ENCODE measurements around the gene CLN5. TPM values are rescaled to one million over a fixed set of nuclear protein-coding genes. Genes with fewer than 3 reads are reported as not detected.
"Not testable (repeated sequence)": the region's sequence is repeated elsewhere in the genome, so short reads cannot be mapped to it uniquely, and the experiment has no call there.

The CLN5 gene
- 10 to 100 TPM; 14.0 to 16.4 TPM for total RNA-seq

DNA sequence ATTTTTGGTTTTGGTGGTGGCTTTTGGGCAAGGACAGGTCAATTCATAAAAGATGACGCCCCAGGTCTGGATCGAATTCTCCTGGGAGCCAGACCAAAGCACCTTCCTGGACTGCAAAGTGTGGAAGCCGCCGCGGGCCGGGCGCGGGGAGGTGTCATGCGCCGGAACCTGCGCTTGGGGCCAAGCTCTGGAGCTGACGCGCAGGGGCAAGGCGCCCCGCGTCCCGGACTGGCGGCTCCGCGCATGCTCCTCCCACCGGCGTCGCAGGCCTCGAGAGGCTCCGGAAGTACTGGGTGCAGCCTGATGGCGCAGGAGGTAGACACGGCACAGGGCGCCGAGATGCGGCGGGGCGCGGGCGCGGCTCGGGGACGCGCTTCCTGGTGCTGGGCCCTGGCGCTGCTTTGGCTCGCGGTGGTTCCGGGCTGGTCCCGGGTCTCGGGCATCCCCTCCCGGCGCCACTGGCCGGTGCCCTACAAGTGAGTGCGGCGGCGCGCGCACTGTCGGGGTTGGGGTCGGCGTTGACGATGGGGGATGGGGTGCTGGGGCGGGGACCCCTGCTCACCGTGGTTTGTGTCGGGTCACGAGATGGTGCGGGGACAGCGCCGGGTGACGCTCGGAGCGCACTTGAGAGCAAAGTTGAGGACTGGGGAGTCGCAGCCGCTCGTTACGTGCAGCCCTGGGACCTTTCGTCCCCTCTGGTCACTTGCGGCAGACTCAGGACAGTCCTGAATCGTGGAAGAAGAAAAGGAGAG lies at the start of gene CLN5:
CLN5 (plus strand) TSS at position 286 of the 752 bp plus-strand sequence; CDS start at position 304, 18 bp downstream.
- Mint-ChIP-seq H3K36me3 (ENCODE audit: insufficient read depth in 2 of 2) (peaks cover 2 to 12% of the 10 kb centered on the region in 2 donors), H3K4me3 (peak within 1 kb of the TSS; percentile 97 to 98), H3K9me3 (no peaks in the 10 kb centered on the region), H3K27me3 (ENCODE audit: low read depth) (no peaks in the 10 kb centered on the region), H3K27ac (peak within 1 kb of the TSS; percentile 96), H3K4me1 (ENCODE audit: low read depth) (peaks cover 32% of the 10 kb centered on the region)
- DNase-seq (peak; percentile 96), ATAC-seq (replicated peaks in 1 of 2) (peak; percentile 89 to 92)

DNA sequence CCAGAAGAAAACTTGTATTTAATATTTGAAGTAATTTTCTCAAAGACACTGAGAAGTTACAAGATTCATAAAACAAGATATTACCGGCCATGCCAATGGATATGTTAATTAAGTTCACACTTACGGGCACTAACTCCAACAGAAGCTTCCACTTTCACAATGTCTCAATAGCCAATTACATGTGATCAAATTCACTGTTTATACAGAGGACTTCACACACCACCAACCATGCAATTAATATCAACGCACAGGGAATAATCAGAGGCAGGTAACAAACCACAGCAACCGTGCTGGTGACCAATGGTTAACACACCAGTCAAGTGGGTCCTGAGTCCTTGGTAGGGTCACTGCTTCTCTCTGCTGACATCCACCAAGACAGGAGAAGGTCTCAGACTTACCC lies 49.5 kb upstream of the CLN5 start:
- H3K27ac Mint-ChIP-seq = no peak overlapping the region
- H3K9me3 Mint-ChIP-seq = peaks cover 0 to 3% of the 10 kb centered on the region in 2 donors
- DNase-seq (no peak), ATAC-seq (replicated peaks in 1 of 2) (no peak)
- H3K27me3 Mint-ChIP-seq (ENCODE audit: low read depth) = peaks cover 6% of the 10 kb centered on the region
- no peak overlapping the region for H3K4me3 Mint-ChIP-seq
- H3K36me3 Mint-ChIP-seq (ENCODE audit: insufficient read depth in 2 of 2) = no peaks in the 10 kb centered on the region
- no peaks in the 10 kb centered on the region for H3K4me1 Mint-ChIP-seq (ENCODE audit: low read depth)

DNA sequence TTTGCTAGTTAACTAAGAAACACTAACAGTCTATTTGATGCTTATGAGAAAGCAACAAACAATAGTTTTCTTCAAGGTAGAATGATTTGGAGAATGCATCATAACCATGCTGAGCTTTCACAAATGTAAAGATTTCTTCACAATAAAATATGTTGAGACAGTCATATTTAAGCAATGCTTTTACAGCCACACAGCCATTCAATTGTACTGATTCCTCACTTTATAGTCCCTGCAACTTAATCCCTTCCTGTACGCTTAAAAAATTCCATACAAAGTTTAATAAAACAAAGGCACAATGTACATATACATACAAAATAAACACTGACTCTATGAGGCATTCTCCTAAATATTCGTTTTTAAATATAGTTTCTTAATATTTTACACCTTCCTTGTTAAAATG lies 48.2 kb upstream of the CLN5 start:
- Mint-ChIP-seq H3K4me3 (no peak overlapping the region), H3K36me3 (ENCODE audit: insufficient read depth in 2 of 2) (no peaks in the 10 kb centered on the region), H3K4me1 (ENCODE audit: low read depth) (no peaks in the 10 kb centered on the region), H3K27me3 (ENCODE audit: low read depth) (peaks cover 4% of the 10 kb centered on the region), H3K27ac (no peak overlapping the region), H3K9me3 (peaks cover 0 to 3% of the 10 kb centered on the region in 2 donors)
- DNase-seq (no peak), ATAC-seq (replicated peaks in 1 of 2) (no peak)

- H3K4me1 Mint-ChIP-seq (ENCODE audit: low read depth) = no peaks in the 10 kb centered on the region
- no peak overlapping the region for H3K27ac Mint-ChIP-seq
- H3K27me3 Mint-ChIP-seq (ENCODE audit: low read depth) = peaks cover 2% of the 10 kb centered on the region
- H3K9me3 Mint-ChIP-seq = peaks cover 0 to 3% of the 10 kb centered on the region in 2 donors
- H3K4me3 Mint-ChIP-seq = no peak overlapping the region
- no peak for ATAC-seq (replicated peaks in 1 of 2)
- H3K36me3 Mint-ChIP-seq (ENCODE audit: insufficient read depth in 2 of 2) = no peaks in the 10 kb centered on the region
- DNase-seq = no peak
Observed at GRCh38 chr13:76944456-76944855, 47.4 kb upstream of the CLN5 start.

DNA sequence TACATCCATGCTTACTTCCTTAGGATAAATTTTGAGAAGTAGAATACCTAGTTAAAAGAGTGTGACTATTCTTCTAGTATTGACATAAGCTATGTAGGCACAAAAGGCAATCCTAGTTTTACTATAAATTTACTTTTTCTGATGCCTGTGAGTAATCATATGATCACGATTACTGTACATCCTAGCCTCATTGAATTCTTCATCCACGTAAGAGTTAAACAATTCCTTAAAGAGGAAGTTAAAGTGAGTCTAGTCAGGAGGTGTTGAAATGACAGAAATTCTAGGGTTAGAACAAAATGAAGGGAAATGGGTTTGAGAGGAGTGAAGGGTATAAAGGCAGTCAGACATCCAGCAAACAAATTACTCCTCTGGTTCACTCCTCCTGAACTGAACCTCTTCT lies 43.7 kb upstream of the CLN5 start, which contains the start of gene ACOD1:
ACOD1 (plus strand) TSS at position 363 of the 400 bp plus-strand sequence. CDS start 48 bp downstream, outside the sequence.
- H3K4me1 Mint-ChIP-seq (ENCODE audit: low read depth) = no peaks in the 10 kb centered on the region
- peaks cover 9% of the 10 kb centered on the region for H3K27me3 Mint-ChIP-seq (ENCODE audit: low read depth)
- ATAC-seq (replicated peaks in 1 of 2) = no peak
- DNase-seq = no peak
- no peak within 1 kb of the TSS for H3K4me3 Mint-ChIP-seq
- no peaks in the 10 kb centered on the region for H3K36me3 Mint-ChIP-seq (ENCODE audit: insufficient read depth in 2 of 2)
- no peak within 1 kb of the TSS for H3K27ac Mint-ChIP-seq
- peaks cover 0 to 3% of the 10 kb centered on the region in 2 donors for H3K9me3 Mint-ChIP-seq

- Mint-ChIP-seq H3K4me1 (ENCODE audit: low read depth) (no peaks in the 10 kb centered on the region), H3K4me3 (no peak overlapping the region), H3K27me3 (ENCODE audit: low read depth) (peaks cover 18% of the 10 kb centered on the region), H3K27ac (no peak overlapping the region), H3K9me3 (peaks cover 0 to 3% of the 10 kb centered on the region in 2 donors), H3K36me3 (ENCODE audit: insufficient read depth in 2 of 2) (no peaks in the 10 kb centered on the region)
- DNase-seq = no peak
- ATAC-seq (replicated peaks in 1 of 2) = no peak
Observed at GRCh38 chr13:76950101-76950500, 41.8 kb upstream of the CLN5 start.

GRCh38 chr13:76953968-76954367 lies 37.9 kb upstream of the CLN5 start:
- Mint-ChIP-seq H3K27me3 (ENCODE audit: low read depth) (peaks cover 18% of the 10 kb centered on the region), H3K4me1 (ENCODE audit: low read depth) (no peaks in the 10 kb centered on the region)
- ATAC-seq (replicated peaks in 1 of 2) = no peak

DNA sequence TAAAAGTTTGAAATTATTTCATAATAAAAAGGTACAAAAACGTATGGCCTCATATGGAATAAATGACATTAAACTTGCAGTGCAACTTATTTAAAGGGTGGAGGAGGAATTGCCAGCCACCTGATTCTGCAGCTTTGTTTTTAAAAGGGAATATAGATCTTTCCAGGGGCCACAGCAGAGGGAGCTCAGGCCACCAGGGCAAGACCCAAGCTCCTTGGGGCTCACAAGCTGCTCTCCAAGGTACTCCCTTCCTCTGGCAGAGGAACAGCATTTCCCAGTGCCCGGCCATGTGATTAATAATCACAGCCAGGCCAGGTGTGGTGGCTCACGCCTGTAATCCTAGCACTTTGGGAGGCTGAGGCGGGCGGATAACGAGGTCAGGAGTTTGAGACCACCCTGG lies 37.3 kb upstream of the CLN5 start:
- Mint-ChIP-seq H3K9me3 (peaks cover 2 to 4% of the 10 kb centered on the region in 2 donors), H3K27ac (no peak overlapping the region), H3K36me3 (ENCODE audit: insufficient read depth in 2 of 2) (no peaks in the 10 kb centered on the region), H3K4me1 (ENCODE audit: low read depth) (no peaks in the 10 kb centered on the region), H3K4me3 (no peak overlapping the region), H3K27me3 (ENCODE audit: low read depth) (peaks cover 15% of the 10 kb centered on the region)
- DNase-seq (no peak), ATAC-seq (replicated peaks in 1 of 2) (no peak)

More at GRCh38 chr13:76953968-76954367, 37.9 kb upstream of the CLN5 start:
- Mint-ChIP-seq H3K36me3 (ENCODE audit: insufficient read depth in 2 of 2) (no peaks in the 10 kb centered on the region), H3K9me3 (peaks cover 2 to 3% of the 10 kb centered on the region in 2 donors), H3K4me3 (no peak overlapping the region), H3K27ac (no peak overlapping the region)
- DNase-seq = no peak

DNA sequence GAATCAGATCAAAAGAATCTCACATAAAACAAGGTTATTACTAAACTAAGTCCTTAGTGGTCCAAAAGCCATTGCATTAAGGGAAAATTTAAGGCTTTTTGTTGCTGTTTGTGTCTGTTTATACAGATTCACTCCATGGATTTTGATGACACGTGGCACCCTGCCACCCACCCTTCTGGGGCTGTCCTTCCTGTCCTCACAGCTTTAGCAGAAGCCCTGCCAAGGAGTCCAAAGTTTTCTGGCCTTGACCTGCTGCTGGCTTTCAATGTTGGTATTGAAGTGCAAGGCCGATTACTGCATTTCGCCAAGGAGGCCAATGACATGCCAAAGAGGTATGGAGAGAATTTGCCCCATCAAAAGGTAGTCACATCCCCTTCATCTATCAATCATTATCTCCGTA lies 36.7 kb upstream of the CLN5 start:
- peaks cover 3 to 6% of the 10 kb centered on the region in 2 donors for H3K9me3 Mint-ChIP-seq
- H3K27ac Mint-ChIP-seq = no peak overlapping the region
- no peak overlapping the region for H3K4me3 Mint-ChIP-seq
- ATAC-seq (replicated peaks in 1 of 2) (no peak), DNase-seq (no peak)
- H3K36me3 Mint-ChIP-seq (ENCODE audit: insufficient read depth in 2 of 2) = no peaks in the 10 kb centered on the region
- peaks cover 10% of the 10 kb centered on the region for H3K27me3 Mint-ChIP-seq (ENCODE audit: low read depth)
- H3K4me1 Mint-ChIP-seq (ENCODE audit: low read depth) = no peaks in the 10 kb centered on the region

GRCh38 chr13:76955661-76956060 lies 36.2 kb upstream of the CLN5 start:
- H3K4me1 Mint-ChIP-seq (ENCODE audit: low read depth) = no peaks in the 10 kb centered on the region
- H3K9me3 Mint-ChIP-seq = peaks cover 6 to 10% of the 10 kb centered on the region in 2 donors
- ATAC-seq (replicated peaks in 1 of 2) = no peak
- no peak overlapping the region for H3K4me3 Mint-ChIP-seq
- peaks cover 2 to 4% of the 10 kb centered on the region in 2 donors for H3K36me3 Mint-ChIP-seq (ENCODE audit: insufficient read depth in 2 of 2)
- DNase-seq = no peak
- no peak overlapping the region for H3K27ac Mint-ChIP-seq
- peaks cover 10% of the 10 kb centered on the region for H3K27me3 Mint-ChIP-seq (ENCODE audit: low read depth)

DNA sequence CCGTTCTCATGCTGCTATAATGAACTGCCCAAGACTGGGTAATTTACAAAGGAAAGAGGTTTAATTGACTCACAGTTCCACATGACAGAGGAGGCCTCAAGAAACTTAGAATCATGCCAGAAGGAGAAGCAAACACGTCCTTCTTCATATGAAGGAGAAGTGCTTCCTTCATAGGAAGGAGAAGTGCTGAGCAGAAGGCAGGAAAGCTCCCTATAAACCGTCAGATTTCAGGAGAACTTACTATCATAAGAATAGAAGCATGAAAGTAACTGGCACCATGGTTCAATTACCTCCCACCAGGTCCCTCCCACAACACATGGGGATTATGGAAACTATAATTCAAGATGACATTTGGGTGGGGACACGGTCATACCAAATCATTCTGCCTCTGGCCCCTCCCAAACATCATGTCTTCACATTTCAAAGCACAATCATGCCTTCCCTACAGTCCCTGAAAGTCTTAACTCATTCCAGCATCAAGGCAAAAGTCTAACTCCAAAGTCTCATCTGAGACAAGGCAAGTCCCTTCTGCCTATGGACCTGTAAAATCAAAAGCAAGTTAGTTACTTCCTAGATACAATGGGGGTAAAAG lies 32.9 kb upstream of the CLN5 start:
- Mint-ChIP-seq H3K27me3 (ENCODE audit: low read depth) (peaks cover 1% of the 10 kb centered on the region), H3K4me3 (no peak overlapping the region), H3K27ac (no peak overlapping the region), H3K36me3 (ENCODE audit: insufficient read depth in 2 of 2) (peaks cover 4 to 7% of the 10 kb centered on the region in 2 donors), H3K9me3 (peaks cover 9 to 16% of the 10 kb centered on the region in 2 donors), H3K4me1 (ENCODE audit: low read depth) (no peaks in the 10 kb centered on the region)
- ATAC-seq (replicated peaks in 1 of 2) (no peak), DNase-seq (no peak)

GRCh38 chr13:76959734-76960133 lies 32.1 kb upstream of the CLN5 start:
- H3K27ac Mint-ChIP-seq; DNase-seq; ATAC-seq (replicated peaks in 1 of 2); H3K4me3 Mint-ChIP-seq; H3K27me3 Mint-ChIP-seq (ENCODE audit: low read depth); H3K36me3 Mint-ChIP-seq (ENCODE audit: insufficient read depth in 2 of 2); H3K4me1 Mint-ChIP-seq (ENCODE audit: low read depth): not testable (repeated sequence)
- peaks cover 9 to 16% of the 10 kb centered on the region in 2 donors for H3K9me3 Mint-ChIP-seq

- peaks cover 0 to 2% of the 10 kb centered on the region in 2 donors for H3K36me3 Mint-ChIP-seq (ENCODE audit: insufficient read depth in 2 of 2)
- H3K27me3 Mint-ChIP-seq (ENCODE audit: low read depth) = peaks cover 16% of the 10 kb centered on the region
- H3K4me1 Mint-ChIP-seq (ENCODE audit: low read depth) = no peaks in the 10 kb centered on the region
- DNase-seq (no peak), ATAC-seq (replicated peaks in 1 of 2) (no peak)
- peaks cover under 1 to 3% of the 10 kb centered on the region in 2 donors for H3K9me3 Mint-ChIP-seq
- no peak overlapping the region for H3K27ac Mint-ChIP-seq
- no peak overlapping the region for H3K4me3 Mint-ChIP-seq
Observed at GRCh38 chr13:76965759-76966421, 26.0 kb upstream of the CLN5 start.

All from activated T-cell treated with anti-CD3 and anti-CD28 coated beads, Interleukin-2, amount 50 U/mL, for 72 hours (primary cell).